GM23338 (cell line): ENCODE measurements around the gene NELFB. TPM values are rescaled to one million over a fixed set of nuclear protein-coding genes. Genes with fewer than 3 reads are reported as not detected.

Experiments
- ATAC-seq: fragments of 200-7000 bp; cut with Tn5 transposase; 3 replicates; pipeline ENCODE4 v1.9.1; 2020
- DNase-seq: peaks from one replicate; pipeline ENCODE4 v3.0.0-alpha.2; 2015; ENCODE audit warnings: low spot score
- H2AFZ ChIP-seq: fragments of 200-600 bp; sonication (generic); 2 replicates; pipeline ENCODE4 v1.8.0; 2016; ENCODE audit warnings: antibody characterized with exemption, mild to moderate bottlenecking, moderate library complexity
- H3F3A ChIP-seq: fragments of 200-600 bp; sonication (generic); replicated peaks from 2 replicates; pipeline ENCODE4 v1.8.0; 2017; ENCODE audit warnings: antibody characterized with exemption, mixed run types, low read depth
- H3K27ac ChIP-seq: fragments of 200-600 bp; sonication (generic); 2 replicates; pipeline ENCODE4 v1.6.1; 2016; ENCODE audit warnings: low read depth
- H3K27me3 ChIP-seq: fragments of 200-600 bp; sonication (generic); 2 replicates; pipeline ENCODE4 v1.8.0; 2016; ENCODE audit warnings: mild to moderate bottlenecking, mixed run types, moderate library complexity; ENCODE audit not compliant: insufficient read depth
- H3K36me3 ChIP-seq: fragments of 200-600 bp; sonication (generic); 2 replicates; pipeline ENCODE4 v1.8.0; 2016; ENCODE audit warnings: mild to moderate bottlenecking; ENCODE audit not compliant: insufficient read depth
- H3K4me1 ChIP-seq: fragments of 200-600 bp; sonication (generic); 2 replicates; pipeline ENCODE4 v1.8.0; 2016; ENCODE audit warnings: mild to moderate bottlenecking, moderate library complexity; ENCODE audit not compliant: insufficient read depth
- H3K4me2 ChIP-seq: fragments of 200-600 bp; sonication (generic); 2 replicates; pipeline ENCODE4 v1.7.1; 2017; ENCODE audit warnings: mixed run types
- H3K4me3 ChIP-seq: fragments of 200-600 bp; sonication (generic); 2 replicates; pipeline ENCODE4 v1.6.1; 2016; ENCODE audit warnings: mixed run types
- H3K79me2 ChIP-seq: fragments of 200-600 bp; sonication (generic); replicated peaks from 2 replicates; pipeline ENCODE4 v1.8.0; 2017; ENCODE audit warnings: mild to moderate bottlenecking; ENCODE audit not compliant: insufficient read depth
- H3K9me2 ChIP-seq: fragments of 200-600 bp; sonication (generic); 2 replicates; pipeline ENCODE4 v1.8.0; 2017; ENCODE audit not compliant: insufficient read depth
- H4K20me1 ChIP-seq: fragments of 200-600 bp; sonication (generic); replicated peaks from 2 replicates; pipeline ENCODE4 v1.8.0; 2017; ENCODE audit warnings: mild to moderate bottlenecking; ENCODE audit not compliant: insufficient read depth
- H3K27ac Mint-ChIP-seq: 2 replicates; pipeline ENCODE4 v1.8.0; 2020; ENCODE audit warnings: inconsistent platforms, mild to moderate bottlenecking, moderate library complexity, mixed read lengths
- H3K27me3 Mint-ChIP-seq: 3 replicates; pipeline ENCODE4 v1.8.0; 2022; ENCODE audit warnings: low read depth, mild to moderate bottlenecking, moderate library complexity, mixed read lengths, inconsistent platforms; ENCODE audit not compliant: insufficient read depth, poor library complexity
- H3K36me3 Mint-ChIP-seq: 3 replicates; pipeline ENCODE4 v1.8.0; 2021; ENCODE audit warnings: low read depth, mild to moderate bottlenecking, inconsistent platforms, moderate library complexity, mixed read lengths
- H3K4me1 Mint-ChIP-seq: 3 replicates; pipeline ENCODE4 v1.8.0; 2020; ENCODE audit warnings: mild to moderate bottlenecking, inconsistent platforms, mixed read lengths
- H3K4me3 Mint-ChIP-seq: 3 replicates; pipeline ENCODE4 v1.8.0; 2021; ENCODE audit warnings: moderate library complexity, mild to moderate bottlenecking, inconsistent platforms, mixed read lengths
- H3K9me3 Mint-ChIP-seq: 3 replicates; pipeline ENCODE4 v1.8.0; 2020; ENCODE audit warnings: moderate library complexity, mild to moderate bottlenecking, inconsistent platforms, mixed read lengths
- CREB1 ChIP-seq: fragments of 250-450 bp; sonication (Bioruptor Pico); IDR thresholded peaks from 2 replicates; pipeline ENCODE4 v1.5.0; 2020; ENCODE audit warnings: low read depth, mild to moderate bottlenecking, moderate library complexity
- CTCF ChIP-seq, 2 experiments: fragments of 200-600 bp in 1 of 2; sonication (generic) in 1 of 2; conservative IDR thresholded peaks; 2 replicates each; pipeline versions ENCODE4 v1.5.1 to v1.6.1; 2016 to 2017; ENCODE audit warnings: antibody characterized with exemption in 2 of 2, low read depth in 2 of 2, mild to moderate bottlenecking in 2 of 2, moderate library complexity in 1 of 2
- EZH2 ChIP-seq: fragments of 200-600 bp; sonication (generic); IDR thresholded peaks from one replicate; pipeline ENCODE4 v1.8.0; 2017; ENCODE audit warnings: antibody characterized with exemption, mild to moderate bottlenecking, low read depth; ENCODE audit not compliant: unreplicated experiment
- EZH2phosphoT487 ChIP-seq: fragments of 200-600 bp; sonication (generic); IDR thresholded peaks from one replicate; pipeline ENCODE4 v1.8.1; 2018; ENCODE audit warnings: antibody characterized with exemption; ENCODE audit not compliant: unreplicated experiment
- JUNB ChIP-seq: IDR thresholded peaks from one replicate; pipeline ENCODE4 v1.6.1; 2016; ENCODE audit warnings: antibody characterized with exemption; ENCODE audit not compliant: unreplicated experiment
- NANOG ChIP-seq: IDR thresholded peaks from 2 replicates; pipeline ENCODE4 v1.6.1; 2016; ENCODE audit warnings: antibody characterized with exemption, borderline replicate concordance
- POLR2AphosphoS5 ChIP-seq: IDR thresholded peaks from 2 replicates; pipeline ENCODE4 v1.6.1; 2016; ENCODE audit warnings: antibody characterized with exemption, low read depth
- REST ChIP-seq: IDR thresholded peaks from one replicate; pipeline ENCODE4 v1.6.1; 2018; ENCODE audit warnings: antibody characterized with exemption; ENCODE audit not compliant: unreplicated experiment
- STAT1 ChIP-seq: IDR thresholded peaks from one replicate; pipeline ENCODE4 v1.6.1; 2016; ENCODE audit warnings: antibody characterized with exemption; ENCODE audit not compliant: unreplicated experiment
- ZNF114 ChIP-seq: fragments of 250-450 bp; sonication (Bioruptor Pico); IDR thresholded peaks from 2 replicates; pipeline ENCODE4 v1.5.0; 2020; ENCODE audit warnings: mild to moderate bottlenecking, moderate library complexity
- ZNF331 ChIP-seq: fragments of 250-450 bp; sonication (Bioruptor Pico); IDR thresholded peaks from 2 replicates; pipeline ENCODE4 v1.5.0; 2020; ENCODE audit warnings: low read depth, mild to moderate bottlenecking, moderate library complexity
- ZNF462 ChIP-seq: fragments of 250-450 bp; sonication (Bioruptor Pico); IDR thresholded peaks from 2 replicates; pipeline ENCODE4 v1.5.0; 2020; ENCODE audit warnings: mild to moderate bottlenecking, moderate library complexity
- polyA plus RNA-seq: library from polyadenylated mRNA; unstranded; fragments of >200 nt; fragmentation: Nextera tagmentation; extraction: Ambion mirVana; gene quantifications from 2 replicates; pipeline ENCODE4 v1.2.1, GENCODE V29; 2016
- total RNA-seq: library from RNA; depleted of rRNA; stranded (reverse); fragments of >200 nt; shearing (Covaris generic); gene quantifications from 2 replicates; pipeline ENCODE4 v1.2.3, GENCODE V29; 2014
- TF ChIP-seq, protein P1 (sequence below): IDR thresholded peaks from 2 replicates; pipeline ENCODE4 v1.6.1; 2016; ENCODE audit warnings: antibody characterized with exemption

Gene NELFB
- total and polyA plus RNA-seq, 2 experiments from 2014 or later, result 30.0 to 97.3 TPM

DNA sequence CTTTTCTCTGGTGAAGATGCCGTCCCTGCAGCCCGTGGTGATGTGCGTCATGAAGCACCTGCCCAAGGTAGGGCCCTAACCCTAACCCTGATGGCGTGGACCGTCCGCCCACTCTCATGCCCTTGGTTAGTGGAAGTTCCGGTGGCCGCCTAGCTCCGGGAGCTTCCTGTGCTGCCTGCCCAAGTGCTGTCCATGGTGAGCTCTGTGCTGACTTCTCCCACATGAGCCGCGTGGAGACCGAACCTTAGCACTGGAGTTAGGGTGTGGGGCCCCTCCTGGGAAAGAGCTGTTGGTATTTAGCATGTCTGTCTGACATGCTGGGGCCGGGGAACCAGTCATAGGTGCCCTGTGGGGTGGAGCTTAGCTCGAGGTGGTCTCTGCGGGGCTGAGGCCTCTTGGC lies 1.2 kb downstream of the NELFB start:
- H3K36me3 ChIP-seq, result peaks cover 9% of the 10 kb centered on the region
- peak overlapping the region; percentile 94 for H3K4me2 ChIP-seq
- H3K9me3 Mint-ChIP-seq, result no peaks in the 10 kb centered on the region; the same call in 2 of the 3 replicates
- no peak overlapping the region for H3K27ac ChIP-seq
- H2AFZ ChIP-seq, result no peak overlapping the region
- peak overlapping the region; percentile 96 for H3K4me3 ChIP-seq
- peaks cover 6% of the 10 kb centered on the region for H3K4me1 Mint-ChIP-seq
- no peak for TF ChIP-seq REST
- TF ChIP-seq, protein P1, sequence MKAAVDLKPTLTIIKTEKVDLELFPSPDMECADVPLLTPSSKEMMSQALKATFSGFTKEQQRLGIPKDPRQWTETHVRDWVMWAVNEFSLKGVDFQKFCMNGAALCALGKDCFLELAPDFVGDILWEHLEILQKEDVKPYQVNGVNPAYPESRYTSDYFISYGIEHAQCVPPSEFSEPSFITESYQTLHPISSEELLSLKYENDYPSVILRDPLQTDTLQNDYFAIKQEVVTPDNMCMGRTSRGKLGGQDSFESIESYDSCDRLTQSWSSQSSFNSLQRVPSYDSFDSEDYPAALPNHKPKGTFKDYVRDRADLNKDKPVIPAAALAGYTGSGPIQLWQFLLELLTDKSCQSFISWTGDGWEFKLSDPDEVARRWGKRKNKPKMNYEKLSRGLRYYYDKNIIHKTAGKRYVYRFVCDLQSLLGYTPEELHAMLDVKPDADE, result no peak
- no peak for TF ChIP-seq EZH2
- TF ChIP-seq JUNB, result no peak
- no peak for TF ChIP-seq EZH2phosphoT487
- no peak for TF ChIP-seq POLR2AphosphoS5
- TF ChIP-seq CTCF (conservative IDR thresholded peaks at IDR 0.05; ENCODE audit: low read depth in 2 of 2), result no peak
- TF ChIP-seq NANOG, result no peak
- no peak for TF ChIP-seq ZNF114 (CRISPR knock-in tag)
- no peak for TF ChIP-seq STAT1
- TF ChIP-seq ZNF462 (CRISPR knock-in tag), result no peak
- TF ChIP-seq CREB1 (CRISPR knock-in tag), result no peak
- TF ChIP-seq ZNF331 (CRISPR knock-in tag), result no peak
- ATAC-seq (no peak), DNase-seq (no peak)
- peak overlapping the region; percentile 89 for H3K4me3 Mint-ChIP-seq
- H3K27me3 ChIP-seq, result peaks cover 4% of the 10 kb centered on the region; the same call in 1 of the 2 replicates
- no peaks in the 10 kb centered on the region; the same call in 1 of the 2 replicates for H4K20me1 ChIP-seq
- peaks cover 24% of the 10 kb centered on the region for H3K79me2 ChIP-seq
- H3K9me2 ChIP-seq, result no peaks in the 10 kb centered on the region
- H3K27ac Mint-ChIP-seq, result no peak overlapping the region
- peaks cover 19% of the 10 kb centered on the region; the same call in 2 of the 3 replicates for H3K36me3 Mint-ChIP-seq
- H3K27me3 Mint-ChIP-seq, result peaks cover 16% of the 10 kb centered on the region
- H3F3A ChIP-seq, result peaks cover 14% of the 10 kb centered on the region
- peaks cover 13% of the 10 kb centered on the region; the same call in 1 of the 2 replicates for H3K4me1 ChIP-seq
